A375 (cell line): ENCODE measurements around the gene HDGFL3. TPM values are rescaled to one million over a fixed set of nuclear protein-coding genes. Genes with fewer than 3 reads are reported as not detected.

Experiments used
- total RNA-seq: library from RNA; depleted of rRNA; stranded (reverse); fragments of >200 nt; shearing (Covaris generic); gene quantifications from 2 replicates; pipeline ENCODE4 v1.2.3, GENCODE V29; 2014; rRNA removed

HDGFL3 gene
- total RNA-seq: 49.9 and 90.2 TPM in 2 replicates

GRCh38 chr15:83207660-83208366 is at the start of gene HDGFL3:
Gene HDGFL3, minus strand, starts transcription at chr15:83207823. Its CDS starts 409 bp downstream, at chr15:83207414.

GRCh38 chr15:83106994-83107840 is 100.4 kb downstream of the HDGFL3 start, which contains the start of gene TM6SF1:
Gene TM6SF1, plus strand, starts transcription at chr15:83107645. Its CDS starts 36 bp downstream, at chr15:83107681.

Other genes with a start within 250 kb of the HDGFL3 start
- gene RAMAC, start 221.6 kb downstream of the HDGFL3 start, total RNA-seq: 41.0 and 46.2 TPM in 2 replicates
- gene C15orf40, start 196.2 kb downstream of the HDGFL3 start, total RNA-seq: 14.2 and 17.8 TPM in 2 replicates
- gene BTBD1, start 140.6 kb downstream of the HDGFL3 start, total RNA-seq: 57.0 and 61.5 TPM in 2 replicates
- not detected in 2 replicates for gene TM6SF1, start 100.2 kb downstream of the HDGFL3 start, total RNA-seq
- 2.3 and 3.1 TPM in 2 replicates for gene BNC1, start 76.8 kb upstream of the HDGFL3 start, total RNA-seq
- 2.4 and 3.7 TPM in 2 replicates for gene SH3GL3, start 239.5 kb upstream of the HDGFL3 start, total RNA-seq